Esophagus muscularis mucosa (tissue), 3 donors: ENCODE measurements around the gene SRRM3.
"Not testable (repeated sequence)": the region's sequence is repeated elsewhere in the genome, so short reads cannot be mapped to it uniquely, and the experiment has no call there.

Experiments
- EP300 ChIP-seq: sonication (generic); formaldehyde crosslinking; IDR thresholded peaks from one replicate; pipeline ENCODE4 v1.6.1; 2017; ENCODE audit warnings: antibody characterized with exemption
- POLR2A ChIP-seq: fragments of 450-650 bp; IDR thresholded peaks from one replicate; pipeline ENCODE4 v1.6.1; 2017; ENCODE audit warnings: antibody characterized with exemption, moderate library complexity, mild to moderate bottlenecking, low read depth
- POLR2AphosphoS5 ChIP-seq, 2 donors: sonication (generic); formaldehyde crosslinking; IDR thresholded peaks; one replicate each; pipeline ENCODE4 v1.6.1; 2017; ENCODE audit warnings: antibody characterized with exemption in 2 of 2

- not testable (repeated sequence) for TF ChIP-seq EP300; POLR2AphosphoS5 (IDR thresholded peaks at IDR 0.05); POLR2A
These were observed 48.0 kb upstream of the SRRM3 start for GRCh38 chr7:76153571-76154230.
